Measurements from ENCODE around the gene S100A7A. TPM values are rescaled to one million over a fixed set of nuclear protein-coding genes. Genes with fewer than 3 reads are reported as not detected.

S100A7A gene
- total RNA-seq, 2 experiments from 2014 or later = not detected

GRCh38 chr1:153387785-153388184, 28.5 kb upstream of the S100A7A start:
- CTCF ChIA-PET = no interaction called here
- DNase-seq = no peak
- H3K4me3 Mint-ChIP-seq = no peak overlapping the region
- H3K27me3 Mint-ChIP-seq (ENCODE audit: low read depth) = peaks cover 2% of the 10 kb centered on the region
- no peaks in the 10 kb centered on the region for H3K36me3 Mint-ChIP-seq (ENCODE audit: low read depth)
- intact Hi-C loops (cut with micrococcal nuclease) = no loop called here
- H3K4me1 Mint-ChIP-seq (ENCODE audit: low read depth) = no peaks in the 10 kb centered on the region
- no peaks in the 10 kb centered on the region for H3K9me3 Mint-ChIP-seq
- H3K27ac Mint-ChIP-seq = no peak overlapping the region

GRCh38 chr1:153389401-153389800, 26.9 kb upstream of the S100A7A start:
- Mint-ChIP-seq H3K27ac (no peak overlapping the region), H3K36me3 (ENCODE audit: low read depth) (no peaks in the 10 kb centered on the region), H3K4me1 (ENCODE audit: low read depth) (no peaks in the 10 kb centered on the region), H3K9me3 (no peaks in the 10 kb centered on the region), H3K27me3 (ENCODE audit: low read depth) (peaks cover 8% of the 10 kb centered on the region), H3K4me3 (no peak overlapping the region)
- intact Hi-C loops (cut with micrococcal nuclease) = no loop called here
- DNase-seq = no peak
- CTCF ChIA-PET = no interaction called here

- intact Hi-C loops (cut with micrococcal nuclease) = no loop called here
- DNase-seq = no peak
- H3K36me3 Mint-ChIP-seq (ENCODE audit: low read depth) = no peaks in the 10 kb centered on the region
- CTCF ChIA-PET = no interaction called here
- no peaks in the 10 kb centered on the region for H3K4me1 Mint-ChIP-seq (ENCODE audit: low read depth)
- peaks cover 8% of the 10 kb centered on the region for H3K27me3 Mint-ChIP-seq (ENCODE audit: low read depth)
- no peak overlapping the region for H3K27ac Mint-ChIP-seq
- no peaks in the 10 kb centered on the region for H3K9me3 Mint-ChIP-seq
- no peak overlapping the region for H3K4me3 Mint-ChIP-seq
Observed at GRCh38 chr1:153389973-153390879, 26.1 kb upstream of the S100A7A start.

GRCh38 chr1:153390938-153391710, 25.2 kb upstream of the S100A7A start, which contains the start of gene S100A8:
TSS of gene S100A8 (minus strand) at chr1:153391073. CDS start at chr1:153390535, 538 bp downstream.
- H3K4me1 Mint-ChIP-seq (ENCODE audit: low read depth) = no peaks in the 10 kb centered on the region
- H3K27me3 Mint-ChIP-seq (ENCODE audit: low read depth) = peaks cover 8% of the 10 kb centered on the region
- CTCF ChIA-PET = no interaction called here
- no peak within 1 kb of the TSS for H3K27ac Mint-ChIP-seq
- no peaks in the 10 kb centered on the region for H3K36me3 Mint-ChIP-seq (ENCODE audit: low read depth)
- H3K4me3 Mint-ChIP-seq = no peak within 1 kb of the TSS
- H3K9me3 Mint-ChIP-seq = no peaks in the 10 kb centered on the region
- intact Hi-C loops (cut with micrococcal nuclease) = no loop called here
- DNase-seq = no peak

GRCh38 chr1:153392258-153392657, 24.1 kb upstream of the S100A7A start:
- Mint-ChIP-seq H3K27me3 (ENCODE audit: low read depth) (peaks cover 8% of the 10 kb centered on the region), H3K36me3 (ENCODE audit: low read depth) (no peaks in the 10 kb centered on the region), H3K4me1 (ENCODE audit: low read depth) (no peaks in the 10 kb centered on the region), H3K4me3 (no peak overlapping the region), H3K27ac (no peak overlapping the region), H3K9me3 (no peaks in the 10 kb centered on the region)
- no peak for DNase-seq
- CTCF ChIA-PET = interaction anchor here (1.2 kb wide), 1 partner anchor 92 kb away, joined by 4 read pairs; no protein-coding TSS in a partner anchor
- intact Hi-C loops (cut with micrococcal nuclease) = no loop called here

GRCh38 chr1:153392822-153393221, 23.5 kb upstream of the S100A7A start:
- Mint-ChIP-seq H3K9me3 (no peaks in the 10 kb centered on the region), H3K4me1 (ENCODE audit: low read depth) (no peaks in the 10 kb centered on the region), H3K36me3 (ENCODE audit: low read depth) (no peaks in the 10 kb centered on the region), H3K27me3 (ENCODE audit: low read depth) (peaks cover 8% of the 10 kb centered on the region), H3K27ac (no peak overlapping the region), H3K4me3 (no peak overlapping the region)
- DNase-seq = no peak
- intact Hi-C loops (cut with micrococcal nuclease) = no loop called here
- CTCF ChIA-PET = interaction anchor here (1.2 to 1.6 kb wide), 2 partner anchors 92 to 102 kb away, joined by 4 read pairs; no protein-coding TSS in a partner anchor

- Mint-ChIP-seq H3K4me1 (ENCODE audit: low read depth) (no peaks in the 10 kb centered on the region), H3K27ac (no peak overlapping the region)
- intact Hi-C loops (cut with micrococcal nuclease) = no loop called here
Observed at GRCh38 chr1:153393926-153394325, 22.4 kb upstream of the S100A7A start.

GRCh38 chr1:153394391-153394790, 21.9 kb upstream of the S100A7A start:
- CTCF ChIA-PET = interaction anchor here (1.6 kb wide), 1 partner anchor 101 kb away, joined by 4 read pairs; no protein-coding TSS in a partner anchor
- Mint-ChIP-seq H3K9me3 (no peaks in the 10 kb centered on the region), H3K4me1 (ENCODE audit: low read depth) (no peaks in the 10 kb centered on the region), H3K27ac (no peak overlapping the region), H3K27me3 (ENCODE audit: low read depth) (peaks cover 8% of the 10 kb centered on the region), H3K4me3 (no peak overlapping the region), H3K36me3 (ENCODE audit: low read depth) (no peaks in the 10 kb centered on the region)
- intact Hi-C loops (cut with micrococcal nuclease) = no loop called here
- no peak for DNase-seq

More at GRCh38 chr1:153393926-153394325, 22.4 kb upstream of the S100A7A start:
- DNase-seq = no peak
- Mint-ChIP-seq H3K4me3 (no peak overlapping the region), H3K36me3 (ENCODE audit: low read depth) (no peaks in the 10 kb centered on the region), H3K27me3 (ENCODE audit: low read depth) (peaks cover 8% of the 10 kb centered on the region), H3K9me3 (no peaks in the 10 kb centered on the region)
- CTCF ChIA-PET = interaction anchor here (1.6 kb wide), 1 partner anchor 101 kb away, joined by 4 read pairs; no protein-coding TSS in a partner anchor

GRCh38 chr1:153395136-153395685, 21.1 kb upstream of the S100A7A start:
- intact Hi-C loops (cut with micrococcal nuclease) = no loop called here
- CTCF ChIA-PET = no interaction called here

GRCh38 chr1:153395776-153396175, 20.5 kb upstream of the S100A7A start:
- DNase-seq = no peak
- no peaks in the 10 kb centered on the region for H3K9me3 Mint-ChIP-seq
- H3K4me1 Mint-ChIP-seq (ENCODE audit: low read depth) = no peaks in the 10 kb centered on the region
- H3K27me3 Mint-ChIP-seq (ENCODE audit: low read depth) = peaks cover 8% of the 10 kb centered on the region
- H3K4me3 Mint-ChIP-seq = no peak overlapping the region
- H3K36me3 Mint-ChIP-seq (ENCODE audit: low read depth) = no peaks in the 10 kb centered on the region
- no peak overlapping the region for H3K27ac Mint-ChIP-seq
- intact Hi-C loops (cut with micrococcal nuclease) = no loop called here
- CTCF ChIA-PET = interaction anchor here (0.5 to 1.1 kb wide), 2 partner anchors 40 to 96 kb away, joined by 3 read pairs; no protein-coding TSS in a partner anchor

More at GRCh38 chr1:153395136-153395685, 21.1 kb upstream of the S100A7A start:
- no peaks in the 10 kb centered on the region for H3K4me1 Mint-ChIP-seq (ENCODE audit: low read depth)
- no peaks in the 10 kb centered on the region for H3K36me3 Mint-ChIP-seq (ENCODE audit: low read depth)
- H3K27me3 Mint-ChIP-seq (ENCODE audit: low read depth) = peaks cover 8% of the 10 kb centered on the region
- H3K27ac Mint-ChIP-seq = no peak overlapping the region
- H3K4me3 Mint-ChIP-seq = no peak overlapping the region
- H3K9me3 Mint-ChIP-seq = no peaks in the 10 kb centered on the region
- no peak for DNase-seq

GRCh38 chr1:153396461-153396860, 19.9 kb upstream of the S100A7A start:
- Mint-ChIP-seq H3K27ac (no peak overlapping the region), H3K36me3 (ENCODE audit: low read depth) (no peaks in the 10 kb centered on the region), H3K4me3 (no peak overlapping the region), H3K4me1 (ENCODE audit: low read depth) (no peaks in the 10 kb centered on the region), H3K9me3 (no peaks in the 10 kb centered on the region), H3K27me3 (ENCODE audit: low read depth) (peaks cover 8% of the 10 kb centered on the region)
- CTCF ChIA-PET = interaction anchor here (0.5 to 1.1 kb wide), 3 partner anchors 38 to 47 kb away, joined by 3 to 4 read pairs (median 3); no protein-coding TSS in a partner anchor
- no peak for DNase-seq
- intact Hi-C loops (cut with micrococcal nuclease) = no loop called here

Data from activated naive CD4-positive, alpha-beta T cell treated with anti-CD3 and anti-CD28 coated beads for 36 hours (primary cell).